Measurements from ENCODE around the gene SPAG4. TPM values are rescaled to one million over a fixed set of nuclear protein-coding genes. Genes with fewer than 3 reads are reported as not detected.

Gene SPAG4
- total RNA-seq, 1 donor from 2014 or later, result 1.2 TPM

- DNase-seq (ENCODE audit: low read depth), result no peak
- H4K20me1 ChIP-seq (ENCODE audit: insufficient read depth, low read length), result no peaks in the 10 kb centered on the region
- Mint-ChIP-seq H3K9me3 (ENCODE audit: unreplicated experiment) (peaks cover 9% of the 10 kb centered on the region), H3K4me1 (ENCODE audit: low read depth, unreplicated experiment) (peaks cover 3% of the 10 kb centered on the region), H3K36me3 (ENCODE audit: low read depth, unreplicated experiment) (peaks cover 1% of the 10 kb centered on the region), H3K4me3 (ENCODE audit: unreplicated experiment) (no peak overlapping the region), H3K27ac (ENCODE audit: unreplicated experiment) (no peak overlapping the region), H3K27me3 (ENCODE audit: low read depth, unreplicated experiment) (peaks cover 69% of the 10 kb centered on the region)
- H3K79me2 ChIP-seq (ENCODE audit: insufficient read depth, low read length), result no peaks in the 10 kb centered on the region
- H3K4me2 ChIP-seq (ENCODE audit: low read length), result no peak overlapping the region
- peaks cover 11% of the 10 kb centered on the region for H3K4me1 ChIP-seq (ENCODE audit: insufficient read depth, low read length)
- no peaks in the 10 kb centered on the region for H3K36me3 ChIP-seq (ENCODE audit: insufficient read depth, low read length)
- TF ChIP-seq CTCF (IDR thresholded peaks at IDR 0.05; ENCODE audit: insufficient read depth, low read depth, low read length), result no peak
- TF ChIP-seq EZH2 (IDR thresholded peaks at IDR 0.05; ENCODE audit: insufficient read depth, low read length), result no peak
- no peaks in the 10 kb centered on the region for H3K9me3 ChIP-seq (ENCODE audit: insufficient read depth, low read depth, low read length)
- no peak overlapping the region for H3K27ac ChIP-seq (ENCODE audit: low read depth, low read length)
- no peak overlapping the region for H3K9ac ChIP-seq (ENCODE audit: low read length)
- no peak overlapping the region for H2AFZ ChIP-seq (ENCODE audit: low read depth, low read length)
- H3K4me3 ChIP-seq (ENCODE audit: insufficient read depth, low read depth, low read length), result no peak overlapping the region
- no peak for FAIRE-seq
- peaks cover 27% of the 10 kb centered on the region for H3K27me3 ChIP-seq (ENCODE audit: insufficient read depth, low read length)
Measured at GRCh38 chr20:35598476-35598875, 17.2 kb upstream of the SPAG4 start.

- H3K4me3 Mint-ChIP-seq (ENCODE audit: unreplicated experiment), result no peak overlapping the region
- no peaks in the 10 kb centered on the region for H3K36me3 ChIP-seq (ENCODE audit: insufficient read depth, low read length)
- H3K27ac ChIP-seq (ENCODE audit: low read depth, low read length), result no peak overlapping the region
- H3K4me2 ChIP-seq (ENCODE audit: low read length), result no peak overlapping the region
- no peak overlapping the region for H3K27ac Mint-ChIP-seq (ENCODE audit: unreplicated experiment)
- no peak for TF ChIP-seq CTCF (IDR thresholded peaks at IDR 0.05; ENCODE audit: insufficient read depth, low read depth, low read length)
- no peak for TF ChIP-seq EZH2 (IDR thresholded peaks at IDR 0.05; ENCODE audit: insufficient read depth, low read length)
- no peak for DNase-seq (ENCODE audit: low read depth)
- peaks cover 11% of the 10 kb centered on the region for H3K4me1 ChIP-seq (ENCODE audit: insufficient read depth, low read length)
- H3K9me3 ChIP-seq (ENCODE audit: insufficient read depth, low read depth, low read length), result no peaks in the 10 kb centered on the region
- no peak overlapping the region for H3K4me3 ChIP-seq (ENCODE audit: insufficient read depth, low read depth, low read length)
- no peak for FAIRE-seq
- peaks cover 74% of the 10 kb centered on the region for H3K27me3 Mint-ChIP-seq (ENCODE audit: low read depth, unreplicated experiment)
- peaks cover 9% of the 10 kb centered on the region for H3K9me3 Mint-ChIP-seq (ENCODE audit: unreplicated experiment)
- peaks cover 1% of the 10 kb centered on the region for H3K36me3 Mint-ChIP-seq (ENCODE audit: low read depth, unreplicated experiment)
- H3K9ac ChIP-seq (ENCODE audit: low read length), result no peak overlapping the region
- peaks cover 3% of the 10 kb centered on the region for H3K4me1 Mint-ChIP-seq (ENCODE audit: low read depth, unreplicated experiment)
- no peaks in the 10 kb centered on the region for H3K79me2 ChIP-seq (ENCODE audit: insufficient read depth, low read length)
- no peaks in the 10 kb centered on the region for H4K20me1 ChIP-seq (ENCODE audit: insufficient read depth, low read length)
- no peak overlapping the region for H2AFZ ChIP-seq (ENCODE audit: low read depth, low read length)
- H3K27me3 ChIP-seq (ENCODE audit: insufficient read depth, low read length), result peaks cover 27% of the 10 kb centered on the region
Measured at GRCh38 chr20:35598899-35599775, 16.5 kb upstream of the SPAG4 start.

GRCh38 chr20:35599776-35600120 is 15.9 kb upstream of the SPAG4 start:
- Mint-ChIP-seq H3K9me3 (ENCODE audit: unreplicated experiment) (peaks cover 9% of the 10 kb centered on the region), H3K4me1 (ENCODE audit: low read depth, unreplicated experiment) (peaks cover 3% of the 10 kb centered on the region), H3K4me3 (ENCODE audit: unreplicated experiment) (no peak overlapping the region), H3K36me3 (ENCODE audit: low read depth, unreplicated experiment) (peaks cover 1% of the 10 kb centered on the region), H3K27ac (ENCODE audit: unreplicated experiment) (no peak overlapping the region), H3K27me3 (ENCODE audit: low read depth, unreplicated experiment) (peaks cover 71% of the 10 kb centered on the region)
- Histone ChIP-seq H3K27me3 (ENCODE audit: insufficient read depth, low read length) (peaks cover 27% of the 10 kb centered on the region), H4K20me1 (ENCODE audit: insufficient read depth, low read length) (no peaks in the 10 kb centered on the region), H3K9ac (ENCODE audit: low read length) (no peak overlapping the region), H3K4me1 (ENCODE audit: insufficient read depth, low read length) (peaks cover 11% of the 10 kb centered on the region), H2AFZ (ENCODE audit: low read depth, low read length) (no peak overlapping the region), H3K4me3 (ENCODE audit: insufficient read depth, low read depth, low read length) (no peak overlapping the region), H3K27ac (ENCODE audit: low read depth, low read length) (no peak overlapping the region), H3K79me2 (ENCODE audit: insufficient read depth, low read length) (no peaks in the 10 kb centered on the region), H3K36me3 (ENCODE audit: insufficient read depth, low read length) (no peaks in the 10 kb centered on the region), H3K4me2 (ENCODE audit: low read length) (no peak overlapping the region), H3K9me3 (ENCODE audit: insufficient read depth, low read depth, low read length) (no peaks in the 10 kb centered on the region)
- DNase-seq (ENCODE audit: low read depth), result no peak
- no peak for FAIRE-seq
- TF ChIP-seq EZH2 (IDR thresholded peaks at IDR 0.05; ENCODE audit: insufficient read depth, low read length) (no peak), CTCF (IDR thresholded peaks at IDR 0.05; ENCODE audit: insufficient read depth, low read depth, low read length) (no peak)

All from astrocyte (in vitro differentiated cells and primary cell).